Hematopoietic multipotent progenitor cell treated with erythropoietin and hydrocortisone succinate and interleukin-3 and kit ligand, for 17 days (in vitro differentiated cells): ENCODE results near the gene CERS4.
"Not testable (repeated sequence)": the region's sequence is repeated elsewhere in the genome, so short reads cannot be mapped to it uniquely, and the experiment has no call there.

Experiments used
- DNase-seq: peaks from one replicate; pipeline ENCODE4 v3.0.0-alpha.2; 2015; ENCODE audit warnings: low spot score

CERS4 gene

GRCh38 chr19:8242211-8242821, 33.1 kb downstream of the CERS4 start:
- no peak for DNase-seq

GRCh38 chr19:8243146-8243545, 34.0 kb downstream of the CERS4 start:
- no peak for DNase-seq

- DNase-seq = no peak
These were observed 35.3 kb downstream of the CERS4 start for GRCh38 chr19:8244442-8244841.

GRCh38 chr19:8245869-8246835, 37.0 kb downstream of the CERS4 start:
- DNase-seq = no peak

GRCh38 chr19:8247129-8247890, 38.1 kb downstream of the CERS4 start:
- not testable (repeated sequence) for DNase-seq

- no peak for DNase-seq
These were observed 39.5 kb downstream of the CERS4 start for GRCh38 chr19:8248348-8249328.

- no peak for DNase-seq
These were observed 41.4 kb downstream of the CERS4 start for GRCh38 chr19:8250596-8250995.

GRCh38 chr19:8251025-8251472, 41.9 kb downstream of the CERS4 start:
- DNase-seq = no peak

GRCh38 chr19:8252922-8253589, 43.9 kb downstream of the CERS4 start:
- peak; percentile 70 for DNase-seq

GRCh38 chr19:8253678-8254077, 44.5 kb downstream of the CERS4 start:
- no peak for DNase-seq

GRCh38 chr19:8254286-8255001, 45.3 kb downstream of the CERS4 start:
- DNase-seq = no peak

- DNase-seq = no peak
These were observed 46.4 kb downstream of the CERS4 start for GRCh38 chr19:8255426-8256125.

GRCh38 chr19:8256276-8257051, 47.3 kb downstream of the CERS4 start:
- no peak for DNase-seq

- no peak for DNase-seq
These were observed 47.9 kb downstream of the CERS4 start for GRCh38 chr19:8257052-8257443.

GRCh38 chr19:8259142-8259921, 50.2 kb downstream of the CERS4 start:
- no peak for DNase-seq

- DNase-seq = no peak
These were observed 50.7 kb downstream of the CERS4 start for GRCh38 chr19:8259922-8260247.

- DNase-seq = no peak
These were observed 52.2 kb downstream of the CERS4 start for GRCh38 chr19:8261347-8261746.

- no peak for DNase-seq
These were observed 52.7 kb downstream of the CERS4 start for GRCh38 chr19:8261881-8262280.
